ENCODE data around the gene TECR. TPM values are rescaled to one million over a fixed set of nuclear protein-coding genes. Genes with fewer than 3 reads are reported as not detected.

Gene TECR
- total RNA-seq, 4 donors from 2014 or later, result 111 to 176 (median 150) TPM

DNA sequence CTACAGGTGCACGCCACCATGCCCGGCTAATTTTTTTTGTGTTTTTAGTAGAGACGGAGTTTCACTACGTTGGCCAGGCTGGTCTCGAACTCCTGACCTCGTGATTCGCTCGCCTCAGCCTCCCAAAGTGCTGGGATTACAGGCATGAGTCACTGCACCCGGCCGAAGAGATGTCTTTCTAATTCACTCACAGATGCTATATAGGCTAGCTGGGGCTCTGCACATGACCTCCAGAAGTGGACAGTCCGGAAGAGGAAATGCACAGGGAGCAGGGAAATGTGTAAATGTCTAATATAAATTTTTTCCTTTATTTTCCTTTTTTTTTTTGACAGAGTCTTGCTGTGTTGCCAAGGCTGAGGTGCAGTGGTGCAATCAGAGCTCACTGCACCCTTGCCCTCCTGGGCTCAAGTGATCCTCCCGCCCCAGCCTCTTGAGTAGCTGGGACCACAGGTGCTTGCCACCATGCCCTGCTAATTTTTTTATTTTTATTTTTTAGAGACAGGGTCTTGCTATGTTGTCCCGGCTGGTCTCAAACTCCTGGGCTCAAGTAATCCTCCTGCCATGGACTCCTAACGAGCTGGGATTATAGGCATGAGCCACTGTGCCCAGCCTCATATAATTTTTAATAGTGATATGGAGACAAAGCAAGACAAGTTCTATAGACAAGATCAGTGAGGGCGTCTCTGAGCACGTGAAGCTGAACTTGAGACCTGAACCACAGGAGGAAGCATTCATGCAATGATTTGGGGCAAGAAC is 41.8 kb upstream of the TECR start:
- no peak for DNase-seq (ENCODE audit: low spot score in 2 of 2)
- Histone ChIP-seq H3K4me1 (no peaks in the 10 kb centered on the region), H3K27me3 (no peaks in the 10 kb centered on the region), H3K9me3 (no peaks in the 10 kb centered on the region), H3K27ac (no peak overlapping the region), H3K36me3 (peaks cover 65% of the 10 kb centered on the region), H3K4me3 (no peak overlapping the region)
- TF ChIP-seq POLR2AphosphoS5 (IDR thresholded peaks at IDR 0.05) (no peak), POLR2A (IDR thresholded peaks at IDR 0.05) (no peak), EP300 (IDR thresholded peaks at IDR 0.05) (no peak)
- TF ChIP-seq, protein P1, sequence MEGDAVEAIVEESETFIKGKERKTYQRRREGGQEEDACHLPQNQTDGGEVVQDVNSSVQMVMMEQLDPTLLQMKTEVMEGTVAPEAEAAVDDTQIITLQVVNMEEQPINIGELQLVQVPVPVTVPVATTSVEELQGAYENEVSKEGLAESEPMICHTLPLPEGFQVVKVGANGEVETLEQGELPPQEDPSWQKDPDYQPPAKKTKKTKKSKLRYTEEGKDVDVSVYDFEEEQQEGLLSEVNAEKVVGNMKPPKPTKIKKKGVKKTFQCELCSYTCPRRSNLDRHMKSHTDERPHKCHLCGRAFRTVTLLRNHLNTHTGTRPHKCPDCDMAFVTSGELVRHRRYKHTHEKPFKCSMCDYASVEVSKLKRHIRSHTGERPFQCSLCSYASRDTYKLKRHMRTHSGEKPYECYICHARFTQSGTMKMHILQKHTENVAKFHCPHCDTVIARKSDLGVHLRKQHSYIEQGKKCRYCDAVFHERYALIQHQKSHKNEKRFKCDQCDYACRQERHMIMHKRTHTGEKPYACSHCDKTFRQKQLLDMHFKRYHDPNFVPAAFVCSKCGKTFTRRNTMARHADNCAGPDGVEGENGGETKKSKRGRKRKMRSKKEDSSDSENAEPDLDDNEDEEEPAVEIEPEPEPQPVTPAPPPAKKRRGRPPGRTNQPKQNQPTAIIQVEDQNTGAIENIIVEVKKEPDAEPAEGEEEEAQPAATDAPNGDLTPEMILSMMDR (IDR thresholded peaks at IDR 0.05), result no peak
- 93% methylated on average over 16 of the region's 16 CpGs for WGBS

GRCh38 chr19:14492756-14493337 is 36.5 kb upstream of the TECR start:
- no peak for TF ChIP-seq EP300 (IDR thresholded peaks at IDR 0.05)
- no peak for TF ChIP-seq POLR2AphosphoS5 (IDR thresholded peaks at IDR 0.05)
- TF ChIP-seq, protein P1 (IDR thresholded peaks at IDR 0.05), result no peak
- no peak for TF ChIP-seq POLR2A (IDR thresholded peaks at IDR 0.05)
- Histone ChIP-seq H3K27me3 (no peaks in the 10 kb centered on the region), H3K4me1 (peaks cover 41% of the 10 kb centered on the region), H3K9me3 (no peaks in the 10 kb centered on the region), H3K36me3 (peaks cover 40% of the 10 kb centered on the region), H3K27ac (no peak overlapping the region), H3K4me3 (no peak overlapping the region)
- no peak for DNase-seq (ENCODE audit: low spot score in 2 of 2)
- WGBS, result 68% methylated on average over 5 of the region's 5 CpGs

GRCh38 chr19:14494411-14494810 is 35.0 kb upstream of the TECR start:
- peaks cover 24% of the 10 kb centered on the region for H3K36me3 ChIP-seq
- peak overlapping the region; percentile 91 for H3K4me3 ChIP-seq
- no peak for DNase-seq (ENCODE audit: low spot score in 2 of 2)
- H3K9me3 ChIP-seq, result no peaks in the 10 kb centered on the region
- TF ChIP-seq, protein P1 (IDR thresholded peaks at IDR 0.05), result no peak
- TF ChIP-seq POLR2AphosphoS5 (IDR thresholded peaks at IDR 0.05) (no peak), EP300 (IDR thresholded peaks at IDR 0.05) (no peak), POLR2A (IDR thresholded peaks at IDR 0.05) (no peak)
- no peaks in the 10 kb centered on the region for H3K27me3 ChIP-seq
- peaks cover 44% of the 10 kb centered on the region for H3K4me1 ChIP-seq
- peak overlapping the region; percentile 94 for H3K27ac ChIP-seq
- 42% methylated on average over 3 of the region's 4 CpGs for WGBS

DNA sequence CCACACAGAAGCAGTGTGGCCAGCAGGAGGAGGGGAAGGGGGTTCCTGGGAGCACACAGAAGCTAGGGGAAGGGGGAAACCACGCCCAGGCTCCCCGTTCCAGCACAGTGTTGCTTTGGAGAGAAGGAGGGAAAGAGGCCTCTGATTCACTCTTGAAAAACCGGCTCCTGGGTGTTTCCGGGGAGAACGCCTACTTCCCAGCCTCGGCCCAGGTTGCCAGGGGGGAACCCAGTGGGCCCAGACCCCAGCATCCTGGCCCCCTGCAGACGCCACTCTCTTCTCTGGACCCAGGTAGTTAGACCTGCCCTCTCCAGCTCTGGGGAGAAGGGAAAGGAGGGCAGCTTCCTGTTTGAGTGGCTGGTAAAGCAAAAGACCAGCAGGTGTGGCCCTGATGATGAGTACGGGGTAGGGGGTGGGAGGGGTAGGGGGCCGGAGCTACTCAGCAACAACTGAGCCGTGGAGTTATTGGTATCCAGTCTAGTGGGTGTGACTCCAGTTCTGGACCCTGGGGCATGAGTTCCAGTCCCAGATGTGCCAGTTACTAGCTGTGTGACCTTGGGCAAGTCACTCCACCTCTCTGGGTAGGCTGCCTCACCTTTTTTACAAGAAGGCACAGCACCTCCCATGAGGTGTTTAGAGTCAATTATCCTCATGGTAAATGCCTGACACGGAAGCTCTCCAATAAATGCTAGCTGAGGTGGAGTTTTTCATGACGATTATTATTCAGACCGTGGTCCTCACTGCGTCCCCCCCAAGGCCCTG is 34.3 kb upstream of the TECR start:
- H3K4me1 ChIP-seq, result peaks cover 44% of the 10 kb centered on the region
- no peaks in the 10 kb centered on the region for H3K9me3 ChIP-seq
- peaks cover 17% of the 10 kb centered on the region for H3K36me3 ChIP-seq
- H3K27ac ChIP-seq, result peak overlapping the region; percentile 94
- 0% methylated on average over 7 of the region's 14 CpGs for WGBS
- H3K4me3 ChIP-seq, result peak overlapping the region; percentile 91
- no peak for DNase-seq (ENCODE audit: low spot score in 2 of 2)
- H3K27me3 ChIP-seq, result no peaks in the 10 kb centered on the region
- TF ChIP-seq EP300 (IDR thresholded peaks at IDR 0.05) (no peak), POLR2AphosphoS5 (IDR thresholded peaks at IDR 0.05) (no peak), POLR2A (IDR thresholded peaks at IDR 0.05) (no peak)
- TF ChIP-seq, protein P1 (IDR thresholded peaks at IDR 0.05), result no peak

- DNase-seq (ENCODE audit: low spot score in 2 of 2), result no peak
- Histone ChIP-seq H3K4me3 (peak overlapping the region; percentile 91), H3K27me3 (no peaks in the 10 kb centered on the region), H3K9me3 (no peaks in the 10 kb centered on the region), H3K36me3 (peaks cover 12% of the 10 kb centered on the region), H3K4me1 (peaks cover 44% of the 10 kb centered on the region), H3K27ac (peak overlapping the region; percentile 94)
- WGBS, result 0% methylated on average over 2 of the region's 28 CpGs
- TF ChIP-seq, protein P1 (IDR thresholded peaks at IDR 0.05), result no peak
- TF ChIP-seq POLR2A (IDR thresholded peaks at IDR 0.05), result no peak
- no peak for TF ChIP-seq EP300 (IDR thresholded peaks at IDR 0.05)
- no peak for TF ChIP-seq POLR2AphosphoS5 (IDR thresholded peaks at IDR 0.05)
Measured at GRCh38 chr19:14495672-14496028, 33.7 kb upstream of the TECR start.

All from suprapubic skin (tissue), 4 donors.